OCI-LY7 (cell line): ENCODE results near the gene IL6R. TPM values are rescaled to one million over a fixed set of nuclear protein-coding genes. Genes with fewer than 3 reads are reported as not detected.

Experiments used
- BruUV-seq: library from RNA; stranded (reverse); fragments of 400-500 nt; replicated peaks from 2 replicates; lab custom pipeline; 2021; lab: Mats Ljungman, UMichigan
- CTCF ChIA-PET: fragments of 300-600 bp; sonication (Branson Sonifier 250); formaldehyde crosslinking; loops from one replicate; lab custom pipeline; 2022; ENCODE audit warnings: antibody characterized with exemption; ENCODE audit not compliant: unreplicated experiment; lab: Charles Lee
- POLR2A ChIA-PET: fragments of 300-600 bp; sonication (Branson Sonifier 250); formaldehyde crosslinking; loops from one replicate; lab custom pipeline; 2022; ENCODE audit warnings: antibody characterized with exemption; lab: Charles Lee
- DNase-seq: peaks from one replicate; pipeline ENCODE4 v3.0.0-alpha.2; 2015; ENCODE audit warnings: low spot score
- H2AFZ ChIP-seq: fragments of 200-600 bp; sonication (generic), shearing (Covaris generic); 2 replicates; pipeline ENCODE4 v1.6.1; 2014; ENCODE audit warnings: mild to moderate bottlenecking, antibody characterized with exemption, low read length, moderate library complexity
- H3K27ac ChIP-seq: fragments of 200-600 bp; sonication (generic); 2 replicates; pipeline ENCODE4 v1.5.1; 2014; ENCODE audit warnings: mixed run types, low read depth, mild to moderate bottlenecking, moderate library complexity, low read length, inconsistent platforms; ENCODE audit not compliant: poor library complexity, severe bottlenecking
- H3K36me3 ChIP-seq: fragments of 200-600 bp; sonication (generic); 2 replicates; pipeline ENCODE4 v1.6.1; 2014; ENCODE audit warnings: mild to moderate bottlenecking, antibody characterized with exemption, low read length, moderate library complexity, mixed read lengths; ENCODE audit not compliant: insufficient read depth
- H3K4me1 ChIP-seq: fragments of 200-600 bp; sonication (generic); 2 replicates; pipeline ENCODE4 v1.5.1; 2014; ENCODE audit warnings: mild to moderate bottlenecking, low read length; ENCODE audit not compliant: insufficient read depth, poor library complexity, severe bottlenecking
- H3K4me2 ChIP-seq: fragments of 200-600 bp; sonication (generic); 2 replicates; pipeline ENCODE4 v1.6.1; 2014; ENCODE audit warnings: mild to moderate bottlenecking, low read length
- H3K4me3 ChIP-seq: fragments of 200-600 bp; sonication (generic); 2 replicates; pipeline ENCODE4 v1.5.1; 2014; ENCODE audit warnings: mild to moderate bottlenecking, low read depth, low read length; ENCODE audit not compliant: poor library complexity, severe bottlenecking
- H3K79me2 ChIP-seq: fragments of 200-600 bp; sonication (generic); 2 replicates; pipeline ENCODE4 v1.6.1; 2016; ENCODE audit warnings: low read depth, mild to moderate bottlenecking, low read length, moderate library complexity, mixed read lengths; ENCODE audit not compliant: insufficient read depth
- H3K9me2 ChIP-seq: fragments of 200-600 bp; sonication (generic); 2 replicates; pipeline ENCODE4 v1.6.1; 2016; ENCODE audit warnings: mild to moderate bottlenecking, low read length, mixed read lengths; ENCODE audit not compliant: insufficient read depth
- H3K9me3 ChIP-seq: fragments of 200-600 bp; sonication (generic); 2 replicates; pipeline ENCODE4 v1.6.1; 2014; ENCODE audit warnings: mild to moderate bottlenecking, mixed run types, low read length, mixed read lengths
- H4K20me1 ChIP-seq: fragments of 200-600 bp; sonication (generic); 2 replicates; pipeline ENCODE4 v1.6.1; 2014; ENCODE audit warnings: mild to moderate bottlenecking, antibody characterized with exemption, low read length, moderate library complexity, mixed read lengths; ENCODE audit not compliant: insufficient read depth
- EZH2phosphoT487 ChIP-seq: fragments of 200-600 bp; sonication (generic); IDR thresholded peaks from 2 replicates; pipeline ENCODE4 v1.6.1; 2018; ENCODE audit warnings: low read depth, borderline replicate concordance, mild to moderate bottlenecking, mixed run types, antibody characterized with exemption, low read length, moderate library complexity, mixed read lengths
- intact Hi-C: fragments of 100-400 bp; cut with micrococcal nuclease; formaldehyde crosslinking; loops from one replicate; pipeline ENCODE4 v1.10.0; 2022; ENCODE audit not compliant: unreplicated experiment
- total RNA-seq, 2 experiments: library from RNA; depleted of rRNA in 1 of 2; stranded (reverse); fragments of >200 nt in 1 of 2; shearing (Covaris generic) in 1 of 2; gene quantifications; 2 replicates each; pipeline ENCODE4 v1.2.3, GENCODE V29; 2014 to 2022
- TF ChIP-seq, protein P1 (sequence below): fragments of 200-600 bp; sonication (generic); conservative IDR thresholded peaks from 2 replicates; pipeline ENCODE4 v1.5.1; 2014; ENCODE audit warnings: mild to moderate bottlenecking, antibody characterized with exemption, low read length, moderate library complexity, mixed read lengths

IL6R gene
- total RNA-seq, 2 experiments from 2014 or later, result not detected

DNA sequence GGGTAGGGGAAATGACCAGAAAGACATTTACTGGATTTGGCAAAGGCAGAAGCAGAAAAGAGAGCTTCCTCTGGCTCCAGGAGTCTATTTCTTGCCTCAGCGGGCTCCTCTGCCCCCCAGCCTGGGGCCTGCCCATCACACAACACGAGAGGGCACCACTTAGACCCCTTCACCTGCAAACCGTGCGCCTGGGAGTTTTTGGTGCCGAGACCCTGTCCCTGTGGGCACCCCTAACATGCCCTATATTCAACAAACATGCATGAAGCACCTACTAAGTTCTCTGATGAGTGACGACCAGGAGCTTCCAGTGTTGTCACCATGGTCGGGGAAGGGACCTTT lies 18.8 kb downstream of the IL6R start:
- Histone ChIP-seq H3K9me2 (no peaks in the 10 kb centered on the region), H2AFZ (no peak overlapping the region), H4K20me1 (no peaks in the 10 kb centered on the region), H3K4me3 (no peak overlapping the region), H3K79me2 (no peaks in the 10 kb centered on the region), H3K4me2 (no peak overlapping the region), H3K36me3 (no peaks in the 10 kb centered on the region), H3K4me1 (peaks cover 2% of the 10 kb centered on the region), H3K9me3 (no peaks in the 10 kb centered on the region), H3K27ac (no peak overlapping the region)
- no peak for DNase-seq
- no TSS peak for BruUV-seq
- intact Hi-C loops, result no loop called here
- ChIA-PET CTCF (no interaction called here), POLR2A (no interaction called here)
- TF ChIP-seq, protein P1, sequence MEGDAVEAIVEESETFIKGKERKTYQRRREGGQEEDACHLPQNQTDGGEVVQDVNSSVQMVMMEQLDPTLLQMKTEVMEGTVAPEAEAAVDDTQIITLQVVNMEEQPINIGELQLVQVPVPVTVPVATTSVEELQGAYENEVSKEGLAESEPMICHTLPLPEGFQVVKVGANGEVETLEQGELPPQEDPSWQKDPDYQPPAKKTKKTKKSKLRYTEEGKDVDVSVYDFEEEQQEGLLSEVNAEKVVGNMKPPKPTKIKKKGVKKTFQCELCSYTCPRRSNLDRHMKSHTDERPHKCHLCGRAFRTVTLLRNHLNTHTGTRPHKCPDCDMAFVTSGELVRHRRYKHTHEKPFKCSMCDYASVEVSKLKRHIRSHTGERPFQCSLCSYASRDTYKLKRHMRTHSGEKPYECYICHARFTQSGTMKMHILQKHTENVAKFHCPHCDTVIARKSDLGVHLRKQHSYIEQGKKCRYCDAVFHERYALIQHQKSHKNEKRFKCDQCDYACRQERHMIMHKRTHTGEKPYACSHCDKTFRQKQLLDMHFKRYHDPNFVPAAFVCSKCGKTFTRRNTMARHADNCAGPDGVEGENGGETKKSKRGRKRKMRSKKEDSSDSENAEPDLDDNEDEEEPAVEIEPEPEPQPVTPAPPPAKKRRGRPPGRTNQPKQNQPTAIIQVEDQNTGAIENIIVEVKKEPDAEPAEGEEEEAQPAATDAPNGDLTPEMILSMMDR, result no peak
- no peak for TF ChIP-seq EZH2phosphoT487

DNA sequence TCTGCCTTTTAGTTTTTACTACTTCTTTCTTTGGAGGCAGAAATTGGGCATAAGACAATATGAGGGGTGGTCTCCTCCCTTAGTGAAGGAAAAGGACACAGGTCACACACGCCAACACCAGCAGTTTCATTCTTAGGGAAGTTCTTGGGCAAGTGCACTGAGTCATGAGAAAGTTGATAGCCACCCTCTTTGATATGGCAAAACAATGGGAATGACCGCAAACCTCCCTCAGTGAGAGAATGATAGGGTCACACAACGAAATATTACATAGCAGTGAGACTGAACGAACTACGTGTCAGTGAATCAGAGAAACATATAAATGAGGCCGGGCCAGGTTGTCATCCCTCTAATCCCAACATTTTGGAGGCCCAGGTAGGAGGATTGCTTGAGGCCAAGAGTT lies 20.0 kb downstream of the IL6R start:
- Histone ChIP-seq H3K27ac (no peak overlapping the region), H3K36me3 (no peaks in the 10 kb centered on the region), H4K20me1 (no peaks in the 10 kb centered on the region), H3K9me2 (no peaks in the 10 kb centered on the region), H3K4me3 (no peak overlapping the region), H3K79me2 (no peaks in the 10 kb centered on the region), H2AFZ (no peak overlapping the region), H3K4me2 (no peak overlapping the region), H3K4me1 (peaks cover under 1% of the 10 kb centered on the region), H3K9me3 (no peaks in the 10 kb centered on the region)
- TF ChIP-seq, protein P1, result no peak
- no peak for TF ChIP-seq EZH2phosphoT487
- no peak for DNase-seq
- BruUV-seq, result no TSS peak
- ChIA-PET POLR2A (interaction anchor here (1.3 kb wide), 1 partner anchor 9 kb away, joined by 5 read pairs; no protein-coding TSS in a partner anchor), CTCF (no interaction called here)
- intact Hi-C loops, result no loop called here

DNA sequence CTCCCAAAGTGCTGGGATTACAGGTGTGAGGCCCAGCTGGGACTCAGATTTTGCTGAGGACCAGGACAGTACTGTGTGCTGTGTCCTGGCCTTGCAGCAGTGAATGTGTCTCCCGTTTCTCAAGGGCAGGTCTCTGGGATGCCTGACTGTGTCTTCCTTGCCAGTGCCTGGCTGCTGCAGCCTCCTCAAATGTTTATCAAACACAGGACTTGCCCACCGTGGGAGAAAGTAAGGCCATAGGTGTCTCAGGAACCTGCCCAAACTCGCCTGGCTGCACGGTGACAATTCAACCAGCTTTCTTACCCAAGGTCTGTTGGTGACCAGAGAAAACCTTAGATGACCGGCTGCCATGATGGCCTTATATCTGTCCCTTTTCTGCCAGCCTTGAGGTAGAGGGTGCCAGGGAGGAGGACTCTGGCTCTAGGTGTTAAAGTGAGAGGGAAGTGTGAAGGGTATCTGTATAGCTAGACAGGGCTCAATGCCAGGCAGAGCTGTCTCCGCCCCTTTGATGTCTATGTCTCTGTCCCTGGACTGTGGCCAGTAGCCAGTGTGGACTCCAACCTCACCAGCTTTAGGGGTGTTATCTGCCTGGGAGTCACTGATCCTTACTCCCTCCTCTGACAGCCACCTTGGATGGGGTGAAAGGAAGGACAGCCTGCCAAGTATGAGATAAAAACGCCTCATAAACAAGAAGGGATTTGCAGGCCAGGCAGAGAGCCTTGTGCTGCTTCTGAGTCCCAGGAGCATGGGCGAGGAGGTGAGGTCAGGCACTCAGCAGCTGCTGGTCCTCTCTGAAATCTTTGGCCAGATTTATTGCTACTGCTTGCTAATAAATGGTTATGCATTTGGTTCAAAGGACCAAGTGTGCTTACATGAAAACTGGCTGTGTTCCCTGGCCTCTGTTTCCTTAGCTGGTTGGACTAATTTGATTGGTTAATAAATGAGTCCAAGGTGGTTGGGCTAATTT lies 22.3 kb downstream of the IL6R start:
- intact Hi-C loops, result no loop called here
- H4K20me1 ChIP-seq, result no peaks in the 10 kb centered on the region
- no peaks in the 10 kb centered on the region for H3K9me3 ChIP-seq
- BruUV-seq, result no TSS peak
- DNase-seq, result no peak
- H3K4me1 ChIP-seq, result no peaks in the 10 kb centered on the region
- ChIA-PET POLR2A (interaction anchor here (0.7 kb wide), 1 partner anchor 8 kb away, joined by 3 read pairs; no protein-coding TSS in a partner anchor), CTCF (no interaction called here)
- no peak overlapping the region for H2AFZ ChIP-seq
- H3K9me2 ChIP-seq, result no peaks in the 10 kb centered on the region
- no peaks in the 10 kb centered on the region for H3K79me2 ChIP-seq
- H3K27ac ChIP-seq, result no peak overlapping the region
- no peaks in the 10 kb centered on the region for H3K36me3 ChIP-seq
- no peak for TF ChIP-seq EZH2phosphoT487
- TF ChIP-seq, protein P1, result no peak
- H3K4me2 ChIP-seq, result no peak overlapping the region
- H3K4me3 ChIP-seq, result no peak overlapping the region
